H1 (cell line): ENCODE results near the gene ADGRV1. TPM values are rescaled to one million over a fixed set of nuclear protein-coding genes. Genes with fewer than 3 reads are reported as not detected.

Experiments used
- CTCF ChIA-PET: fragments of 300-600 bp; sonication (Branson Sonifier 250); formaldehyde crosslinking; loops from one replicate; lab custom pipeline; 2021; ENCODE audit not compliant: partially characterized antibody; lab: Charles Lee
- POLR2A ChIA-PET: fragments of 300-600 bp; sonication (Branson Sonifier 250); formaldehyde crosslinking; loops from one replicate; lab custom pipeline; 2021; ENCODE audit warnings: inconsistent platforms; ENCODE audit not compliant: partially characterized antibody; lab: Charles Lee
- DNase-seq, 2 experiments: peaks; one replicate each; pipeline versions ENCODE4 v3.0.0 to v3.0.0-alpha.2; 2010 to 2022; ENCODE audit warnings: low spot score in 2 of 2, low read depth in 1 of 2, mixed read lengths in 1 of 2
- FAIRE-seq: peaks from 2 replicates; lab custom pipeline; 2011; peaks lifted over from hg19 to GRCh38; lab: Jason Lieb, UNC
- H2AFZ ChIP-seq: 2 replicates; pipeline ENCODE4 v1.8.1; 2012; ENCODE audit warnings: low read length, inconsistent platforms
- H2AK5ac ChIP-seq: 2 replicates; pipeline ENCODE4 v1.6.1; 2013; ENCODE audit warnings: low read depth, low read length
- H2BK120ac ChIP-seq: replicated peaks from 2 replicates; pipeline ENCODE3; 2013; ENCODE audit warnings: low read depth, low read length, inconsistent platforms
- H2BK12ac ChIP-seq: 2 replicates; pipeline ENCODE4 v1.6.1; 2013; ENCODE audit warnings: low read depth, low read length
- H2BK15ac ChIP-seq: 2 replicates; pipeline ENCODE4 v1.6.1; 2013; ENCODE audit warnings: low read length
- H2BK20ac ChIP-seq: 2 replicates; pipeline ENCODE4 v1.6.1; 2013; ENCODE audit warnings: low read length
- H2BK5ac ChIP-seq: 2 replicates; pipeline ENCODE4 v1.6.1; 2013; ENCODE audit warnings: low read depth, low read length
- H3K14ac ChIP-seq: 2 replicates; pipeline ENCODE4 v1.6.1; 2013; ENCODE audit warnings: inconsistent platforms; ENCODE audit not compliant: insufficient read length
- H3K18ac ChIP-seq: 2 replicates; pipeline ENCODE4 v1.6.1; 2013; ENCODE audit warnings: low read length; ENCODE audit errors: extremely low read depth
- H3K23ac ChIP-seq: 2 replicates; pipeline ENCODE4 v1.6.1; 2013; ENCODE audit warnings: inconsistent platforms; ENCODE audit not compliant: insufficient read length
- H3K23me2 ChIP-seq: 2 replicates; pipeline ENCODE4 v1.6.1; 2013; ENCODE audit warnings: low read depth, low read length
- H3K27ac ChIP-seq: 2 replicates; pipeline ENCODE4 v1.6.1; 2011; ENCODE audit warnings: low read depth, low read length, inconsistent platforms
- H3K27me3 ChIP-seq, 4 experiments: replicated peaks in 1 of 4; 1 replicate in 1 of 4; 2 replicates in 3 of 4; pipeline versions ENCODE4 v1.6.1 to v1.8.1; 2011 to 2013; ENCODE audit warnings: low read length in 3 of 4, mild to moderate bottlenecking in 3 of 4, inconsistent platforms in 2 of 4, mixed read lengths in 2 of 4, moderate library complexity in 1 of 4; ENCODE audit not compliant: control insufficient read depth in 3 of 4, insufficient read depth in 3 of 4; ENCODE audit errors: extremely low read depth in 1 of 4
- H3K36me3 ChIP-seq, 4 experiments: 2 replicates each; pipeline versions ENCODE4 v1.6.1 to v1.8.1; 2011 to 2013; ENCODE audit warnings: mild to moderate bottlenecking in 4 of 4, low read length in 3 of 4, moderate library complexity in 2 of 4, control low read depth in 1 of 4, inconsistent platforms in 1 of 4; ENCODE audit not compliant: insufficient read depth in 4 of 4, control insufficient read depth in 2 of 4
- H3K4ac ChIP-seq: replicated peaks from 2 replicates; pipeline ENCODE3; 2013; ENCODE audit warnings: low read length, low read depth, mixed read lengths, inconsistent platforms; ENCODE audit not compliant: insufficient read length
- H3K4me1 ChIP-seq, 4 experiments: replicated peaks in 1 of 4; 1 replicate in 1 of 4; 2 replicates in 3 of 4; pipeline versions ENCODE4 v1.6.1 to v1.8.1; 2011 to 2013; ENCODE audit warnings: low read length in 3 of 4, inconsistent platforms in 2 of 4, mixed read lengths in 1 of 4; ENCODE audit not compliant: insufficient read depth in 4 of 4, control insufficient read depth in 3 of 4
- H3K4me2 ChIP-seq, 2 experiments: 2 replicates each; pipeline versions ENCODE4 v1.6.1 to v1.8.1; 2011 to 2013; ENCODE audit warnings: low read depth in 2 of 2, low read length in 2 of 2, control low read depth in 1 of 2, inconsistent platforms in 1 of 2, mild to moderate bottlenecking in 1 of 2; ENCODE audit not compliant: insufficient read depth in 1 of 2
- H3K4me3 ChIP-seq, 4 experiments: fragments of 200-600, 300-600 bp in 1 of 4; sonication (generic), shearing (Covaris generic), sonication (Bioruptor Twin) in 1 of 4; 2 replicates each; pipeline versions ENCODE4 v1.5.1 to v1.8.1; 2011 to 2016; ENCODE audit warnings: low read length in 4 of 4, low read depth in 3 of 4, control low read depth in 2 of 4, inconsistent platforms in 2 of 4, mild to moderate bottlenecking in 2 of 4, mixed read lengths in 1 of 4, moderate library complexity in 1 of 4; ENCODE audit not compliant: insufficient read depth in 2 of 4; ENCODE audit errors: extremely low read depth in 1 of 4
- H3K56ac ChIP-seq: replicated peaks from 2 replicates; pipeline ENCODE3; 2013; ENCODE audit warnings: low read depth, mild to moderate bottlenecking, mixed read lengths, low read length, inconsistent platforms; ENCODE audit not compliant: insufficient read length
- H3K79me1 ChIP-seq: 2 replicates; pipeline ENCODE4 v1.6.1; 2013; ENCODE audit warnings: low read depth, low read length, control low read depth
- H3K79me2 ChIP-seq, 2 experiments: 2 replicates each; pipeline versions ENCODE4 v1.6.1 to v1.8.1; 2012 to 2013; ENCODE audit warnings: low read length in 2 of 2, mild to moderate bottlenecking in 2 of 2, inconsistent platforms in 1 of 2; ENCODE audit not compliant: insufficient read depth in 2 of 2, control insufficient read depth in 1 of 2
- H3K9ac ChIP-seq, 4 experiments: replicated peaks in 1 of 4; 1 replicate in 1 of 4; 2 replicates in 3 of 4; pipeline versions ENCODE4 v1.6.1 to v1.8.1; 2011 to 2013; ENCODE audit warnings: low read depth in 3 of 4, low read length in 3 of 4, control low read depth in 2 of 4, mild to moderate bottlenecking in 2 of 4, moderate library complexity in 2 of 4, inconsistent platforms in 1 of 4; ENCODE audit errors: extremely low read depth in 1 of 4
- H3K9me3 ChIP-seq, 2 experiments: 2 replicates each; pipeline versions ENCODE4 v1.6.1 to v1.8.1; 2012 to 2013; ENCODE audit warnings: mild to moderate bottlenecking in 2 of 2, moderate library complexity in 2 of 2, control low read depth in 1 of 2, inconsistent platforms in 1 of 2, low read depth in 1 of 2, low read length in 1 of 2, mixed read lengths in 1 of 2; ENCODE audit not compliant: insufficient read depth in 2 of 2
- H4K20me1 ChIP-seq, 2 experiments: replicated peaks in 1 of 2; 2 replicates each; pipeline versions ENCODE3 to v1.8.1; 2011 to 2013; ENCODE audit warnings: inconsistent platforms in 2 of 2, low read length in 2 of 2, mild to moderate bottlenecking in 1 of 2; ENCODE audit not compliant: insufficient read depth in 2 of 2, control insufficient read depth in 1 of 2
- H4K5ac ChIP-seq: 2 replicates; pipeline ENCODE4 v1.6.1; 2013; ENCODE audit warnings: low read length, low read depth, mixed read lengths, inconsistent platforms; ENCODE audit not compliant: insufficient read length
- H4K8ac ChIP-seq: 2 replicates; pipeline ENCODE4 v1.8.0; 2013; ENCODE audit warnings: mild to moderate bottlenecking, moderate library complexity, low read length, inconsistent platforms; ENCODE audit not compliant: insufficient read depth; ENCODE audit errors: extremely low read depth
- H4K91ac ChIP-seq: replicated peaks from 2 replicates; pipeline ENCODE3; 2013; ENCODE audit warnings: low read length, mixed read lengths, inconsistent platforms; ENCODE audit not compliant: insufficient read length
- SP4 ChIP-seq: IDR thresholded peaks from 2 replicates; pipeline ENCODE4 v1.6.1; 2012; ENCODE audit warnings: low read length, inconsistent platforms
- WGBS, 2 experiments: shearing (Covaris generic) in 1 of 2; methylation state at CpG; one replicate each; pipeline versions ENCODE4 v1.1.6 to v1.1.7; 2013 to 2015; ENCODE audit warnings: low lambda C conversion rate in 2 of 2, mixed read lengths in 2 of 2, inconsistent platforms in 1 of 2, low coverage in 1 of 2, missing lambda C conversion rate in 1 of 2; ENCODE audit not compliant: insufficient replicate concordance in 2 of 2, insufficient coverage in 1 of 2, insufficient read length in 1 of 2; ENCODE audit errors: extremely low coverage in 1 of 2, missing lambda C conversion rate in 1 of 2; 5-methylcytosine and 5-hydroxymethylcytosine counted together
- polyA plus RNA-seq, 7 experiments: library from polyadenylated mRNA; depleted of rRNA in 3 of 7; stranded (reverse) in 5 of 7; unstranded in 2 of 7; fragments of >200 nt in 5 of 7; fragments of 200-250 nt in 2 of 7; gene quantifications; 1 replicate in 5 of 7; 2 replicates in 1 of 7; 4 replicates in 1 of 7; pipeline versions ENCODE4 v1.2.1 to v1.2.3, GENCODE V29; 2011 to 2013; ENCODE audit warnings: missing spikeins in 2 of 7, mixed read lengths in 2 of 7
- total RNA-seq: library from RNA; stranded (reverse); fragmentation: NEBNext Ultra II Directional; extraction: Animal tissue kit (Norgen Biotek cat#: 25700); gene quantifications from 2 replicates; pipeline ENCODE4 v1.2.1, GENCODE V29; 2021

ADGRV1 gene
- total and polyA plus RNA-seq, 2 of the 8 experiments (the other 6 are each of a cell fraction or from before 2014, with no cell fraction given) = 53.1 to 62.2 TPM

DNA sequence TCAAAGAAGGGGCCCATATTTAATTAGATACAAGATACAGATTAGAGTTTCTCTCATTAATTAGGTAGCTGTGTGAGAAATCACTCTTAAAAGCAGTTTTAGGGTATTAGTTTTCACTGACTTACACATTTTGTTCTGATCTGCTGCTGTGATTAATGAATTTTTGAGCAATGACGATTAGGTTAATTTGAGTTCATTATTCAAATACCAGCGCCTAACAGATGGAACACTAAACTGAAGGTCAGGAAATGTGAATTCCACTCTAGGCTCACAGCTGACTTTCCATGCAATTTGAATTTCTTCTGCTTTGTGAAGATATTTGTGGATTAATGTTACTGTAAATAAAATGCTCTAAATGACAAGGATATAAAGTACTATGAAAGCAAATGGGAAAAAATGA, 380.6 kb downstream of the ADGRV1 start:
- CTCF ChIA-PET = interaction anchor here (0.6 to 1.8 kb wide), 3 partner anchors 10 to 376 kb away, joined by 3 to 6 read pairs (median 3); no protein-coding TSS in a partner anchor
- FAIRE-seq = no peak
- POLR2A ChIA-PET = interaction anchor here (1.0 kb wide), 1 partner anchor 10 kb away, joined by 4 read pairs; no protein-coding TSS in a partner anchor

More for the DNA sequence above, 380.6 kb downstream of the ADGRV1 start:
- no peak overlapping the region for H2AFZ ChIP-seq
- DNase-seq = no peak
- H3K36me3 ChIP-seq = no peaks in the 10 kb centered on the region
- H3K18ac ChIP-seq = no peak overlapping the region
- no peak overlapping the region for H3K27ac ChIP-seq
- H2BK15ac ChIP-seq = no peak overlapping the region
- no peaks in the 10 kb centered on the region for H3K23me2 ChIP-seq
- no peak overlapping the region for H2AK5ac ChIP-seq
- H3K79me1 ChIP-seq = no peaks in the 10 kb centered on the region
- no peaks in the 10 kb centered on the region for H3K27me3 ChIP-seq
- H4K5ac ChIP-seq = no peak overlapping the region
- H3K14ac ChIP-seq = no peak overlapping the region
- no peak overlapping the region for H4K91ac ChIP-seq
- H4K8ac ChIP-seq = no peak overlapping the region
- H3K4me2 ChIP-seq = no peak overlapping the region
- 0 out of 4 replicates have a peak, but pooled peaks cover 0 to 2% of the 10 kb centered on the region in 2 experiments for H3K79me2 ChIP-seq
- H3K23ac ChIP-seq = no peak overlapping the region
- no peak overlapping the region for H2BK120ac ChIP-seq
- TF ChIP-seq SP4 = no peak
- H3K9me3 ChIP-seq = no peaks in the 10 kb centered on the region
- no peak overlapping the region for H2BK20ac ChIP-seq
- H3K4me3 ChIP-seq = no peak overlapping the region
- WGBS, 2 experiments = 88% methylated on average over 2 of the region's 2 CpGs; no CpG with 5 or more reads in 1 of the 2 experiments
- no peak overlapping the region for H2BK5ac ChIP-seq
- H3K4me1 ChIP-seq = peaks cover 0 to 4% (median 1%) of the 10 kb centered on the region in 4 experiments; a peak in 3 of 7 replicates
- H4K20me1 ChIP-seq = no peaks in the 10 kb centered on the region
- H2BK12ac ChIP-seq = no peak overlapping the region
- no peak overlapping the region for H3K4ac ChIP-seq
- H3K9ac ChIP-seq = no peak overlapping the region
- H3K56ac ChIP-seq = no peak overlapping the region
